ENCODE data around the gene TUBB6.
A peak's percentile ranks its signal among the peaks of the same experiment; 100 is the strongest.

The TUBB6 gene

DNA sequence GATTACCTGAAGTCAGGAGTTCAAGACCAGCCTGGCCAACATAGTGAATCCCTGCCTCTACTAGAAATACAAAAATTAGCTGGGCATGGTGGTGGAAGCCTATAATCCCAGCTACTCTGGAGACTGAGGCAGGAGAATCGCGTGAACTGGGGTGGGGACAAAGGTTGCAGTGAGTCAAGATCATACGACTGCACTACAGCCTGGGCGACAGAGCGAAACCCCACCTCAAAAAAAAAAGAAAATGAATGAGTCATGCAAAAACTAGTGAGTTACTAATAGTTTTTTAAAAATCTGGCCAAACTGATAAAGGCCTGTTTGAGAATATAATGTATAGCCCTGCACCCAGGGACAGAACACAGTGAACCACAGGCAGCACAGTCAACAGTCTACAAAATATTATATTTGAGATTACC, 51.5 kb downstream of the TUBB6 start:
- no peak overlapping the region for H3K4me3 ChIP-seq (replicated peaks; ENCODE audit: low read depth, low read length)
- DNase-seq (ENCODE audit: low read depth) = peak; percentile 40
- TF ChIP-seq, protein P1, sequence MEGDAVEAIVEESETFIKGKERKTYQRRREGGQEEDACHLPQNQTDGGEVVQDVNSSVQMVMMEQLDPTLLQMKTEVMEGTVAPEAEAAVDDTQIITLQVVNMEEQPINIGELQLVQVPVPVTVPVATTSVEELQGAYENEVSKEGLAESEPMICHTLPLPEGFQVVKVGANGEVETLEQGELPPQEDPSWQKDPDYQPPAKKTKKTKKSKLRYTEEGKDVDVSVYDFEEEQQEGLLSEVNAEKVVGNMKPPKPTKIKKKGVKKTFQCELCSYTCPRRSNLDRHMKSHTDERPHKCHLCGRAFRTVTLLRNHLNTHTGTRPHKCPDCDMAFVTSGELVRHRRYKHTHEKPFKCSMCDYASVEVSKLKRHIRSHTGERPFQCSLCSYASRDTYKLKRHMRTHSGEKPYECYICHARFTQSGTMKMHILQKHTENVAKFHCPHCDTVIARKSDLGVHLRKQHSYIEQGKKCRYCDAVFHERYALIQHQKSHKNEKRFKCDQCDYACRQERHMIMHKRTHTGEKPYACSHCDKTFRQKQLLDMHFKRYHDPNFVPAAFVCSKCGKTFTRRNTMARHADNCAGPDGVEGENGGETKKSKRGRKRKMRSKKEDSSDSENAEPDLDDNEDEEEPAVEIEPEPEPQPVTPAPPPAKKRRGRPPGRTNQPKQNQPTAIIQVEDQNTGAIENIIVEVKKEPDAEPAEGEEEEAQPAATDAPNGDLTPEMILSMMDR (IDR thresholded peaks at IDR 0.05; ENCODE audit: low read length, missing control alignments) = no peak

DNA sequence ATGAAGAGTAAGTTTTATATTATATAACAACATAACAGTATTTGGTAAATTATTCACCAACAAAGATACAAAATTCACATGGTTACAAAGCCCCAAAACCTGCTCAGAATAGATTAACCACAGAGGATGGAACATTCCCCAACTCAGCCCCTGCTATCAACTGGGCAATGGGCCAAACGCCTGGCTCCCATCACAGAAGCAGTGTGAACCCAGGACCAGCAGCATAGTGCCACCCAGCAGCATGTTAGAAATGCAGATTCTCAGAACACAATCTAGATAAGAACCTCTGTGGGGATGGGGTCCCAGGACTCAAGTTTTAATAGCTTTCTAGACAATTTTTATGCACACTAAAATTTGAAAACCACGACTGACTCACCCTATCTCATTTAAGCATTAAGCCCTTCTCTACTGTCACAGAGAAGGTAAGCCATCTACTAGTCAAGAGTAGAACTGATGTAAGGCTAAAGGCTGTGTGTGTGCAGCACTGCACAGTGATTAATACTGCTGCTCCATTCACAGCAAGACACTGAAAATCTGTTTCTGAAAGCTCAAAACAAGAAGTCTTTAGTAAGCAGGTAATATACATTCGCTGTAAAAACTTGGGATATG, 53.8 kb downstream of the TUBB6 start:
- H3K4me3 ChIP-seq (replicated peaks; ENCODE audit: low read depth, low read length) = no peak overlapping the region
- DNase-seq (ENCODE audit: low read depth) = no peak

DNA sequence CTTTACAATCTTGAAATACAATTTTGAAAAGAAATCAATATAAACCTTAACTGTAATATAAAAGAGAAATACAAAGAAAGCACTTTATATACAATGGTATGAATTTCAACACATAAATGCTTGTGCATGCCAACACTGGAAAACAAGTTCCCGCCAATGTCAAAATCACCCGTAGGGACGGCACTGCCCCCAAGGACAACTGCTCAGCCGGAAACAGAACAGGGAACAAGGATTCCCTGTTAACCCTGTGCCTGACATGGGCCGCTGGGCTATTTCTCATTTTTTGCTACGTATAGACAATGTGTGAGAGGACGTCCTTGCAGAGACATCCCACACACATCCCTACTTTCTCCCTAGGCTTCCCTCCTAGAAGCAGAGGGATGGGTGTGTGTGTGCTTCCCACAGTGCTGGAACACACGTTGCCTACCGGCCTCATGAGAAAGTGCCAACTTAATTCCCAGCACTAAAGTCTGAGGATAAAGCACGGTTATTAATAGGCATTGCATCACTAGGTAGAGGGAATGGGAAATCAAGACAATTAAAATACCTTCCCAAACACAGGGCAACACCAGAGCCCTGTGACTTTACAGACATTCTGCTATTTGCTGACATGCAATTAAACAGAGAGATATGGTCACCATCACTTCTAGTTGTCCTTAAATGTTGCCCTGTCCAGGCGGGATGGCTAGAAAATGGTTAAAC, 54.6 kb downstream of the TUBB6 start:
- H3K4me3 ChIP-seq (replicated peaks; ENCODE audit: low read depth, low read length) = no peak overlapping the region
- DNase-seq (ENCODE audit: low read depth) = no peak
- TF ChIP-seq, protein P1 (IDR thresholded peaks at IDR 0.05; ENCODE audit: low read length, missing control alignments) = no peak

More for the DNA sequence above, 53.8 kb downstream of the TUBB6 start:
- TF ChIP-seq, protein P1 (IDR thresholded peaks at IDR 0.05; ENCODE audit: low read length, missing control alignments) = no peak

DNA sequence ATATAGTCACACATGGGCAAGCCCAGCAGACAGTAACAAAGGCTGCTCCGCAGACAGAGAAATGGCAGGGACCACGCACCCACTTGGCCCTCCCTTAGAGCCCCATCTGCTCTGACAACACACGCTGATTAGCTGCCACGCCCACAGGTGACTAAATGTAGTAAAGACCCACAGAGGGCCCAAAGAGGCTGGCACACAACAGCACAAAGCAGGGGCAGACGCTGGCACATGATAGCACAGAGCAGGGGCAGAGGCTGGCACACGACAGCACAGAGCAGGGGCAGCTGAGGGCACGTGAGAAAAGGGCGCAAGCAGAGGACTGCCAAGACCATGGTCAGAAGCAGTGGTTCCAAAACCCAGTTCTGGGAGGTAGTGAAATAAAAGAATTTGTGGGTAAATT, 58.3 kb downstream of the TUBB6 start:
- H3K4me3 ChIP-seq (replicated peaks; ENCODE audit: low read depth, low read length) = no peak overlapping the region
- DNase-seq (ENCODE audit: low read depth) = no peak
- TF ChIP-seq, protein P1 (IDR thresholded peaks at IDR 0.05; ENCODE audit: low read length, missing control alignments) = no peak

DNA sequence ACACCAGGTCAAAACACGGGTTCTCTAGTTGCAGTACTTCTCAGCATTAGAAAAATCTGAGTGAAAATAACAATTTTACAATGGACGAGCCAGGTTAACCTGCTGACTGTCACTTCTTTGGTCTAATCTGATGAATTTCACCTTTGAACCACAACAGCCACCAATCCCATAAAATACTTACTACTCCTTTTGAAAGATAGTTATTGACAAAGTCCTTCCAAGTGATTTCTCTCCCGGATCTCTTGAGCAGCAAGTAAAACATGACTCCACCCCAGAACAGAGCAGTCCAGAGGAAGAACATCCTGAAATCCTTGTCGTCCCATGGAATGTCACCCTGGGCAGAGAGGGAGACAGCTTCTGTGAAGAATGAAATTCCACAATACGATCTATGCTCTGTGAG, 58.7 kb downstream of the TUBB6 start:
- DNase-seq (ENCODE audit: low read depth) = no peak
- TF ChIP-seq, protein P1 (IDR thresholded peaks at IDR 0.05; ENCODE audit: low read length, missing control alignments) = no peak
- H3K4me3 ChIP-seq (replicated peaks; ENCODE audit: low read depth, low read length) = no peak overlapping the region

DNA sequence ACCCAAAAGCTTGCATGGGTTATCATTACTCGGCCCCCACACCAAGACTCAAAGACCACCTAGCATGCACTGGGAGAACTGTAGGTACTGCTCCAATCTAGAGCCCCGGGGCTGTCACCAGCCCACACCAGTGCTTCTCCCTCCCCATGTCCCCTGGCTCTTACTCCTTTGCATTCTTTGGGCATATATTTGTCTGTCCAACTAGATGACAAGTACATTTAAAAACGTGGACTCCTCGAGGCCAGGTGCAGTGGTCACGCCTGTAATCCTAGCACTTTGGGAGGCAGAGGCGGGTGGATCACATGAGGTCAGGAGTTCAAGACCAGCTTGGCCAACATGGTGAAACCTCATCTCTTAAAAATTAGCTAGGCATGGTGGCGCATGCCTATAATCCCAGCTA, 61.2 kb downstream of the TUBB6 start:
- DNase-seq (ENCODE audit: low read depth) = no peak
- H3K4me3 ChIP-seq (replicated peaks; ENCODE audit: low read depth, low read length) = no peak overlapping the region
- TF ChIP-seq, protein P1 (IDR thresholded peaks at IDR 0.05; ENCODE audit: low read length, missing control alignments) = no peak

DNA sequence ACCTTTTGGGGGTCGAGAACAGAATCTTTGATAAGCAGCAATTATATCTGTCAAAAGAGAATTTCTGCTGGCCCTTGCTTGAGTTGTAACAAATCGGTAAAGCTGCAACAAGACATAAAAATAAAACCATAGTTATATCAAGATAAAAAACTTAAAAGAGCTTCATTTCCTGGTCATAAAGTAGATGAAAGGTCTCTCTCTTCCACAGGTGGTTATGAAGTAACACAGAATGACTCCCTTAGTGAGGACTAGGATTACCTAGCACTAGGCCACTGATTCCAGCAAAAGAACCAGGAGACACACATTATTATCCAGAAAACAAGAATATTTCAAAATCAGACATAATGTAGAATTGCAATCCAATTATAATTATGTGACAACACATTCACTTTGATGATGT, 63.5 kb downstream of the TUBB6 start:
- no peak overlapping the region for H3K4me3 ChIP-seq (replicated peaks; ENCODE audit: low read depth, low read length)
- DNase-seq (ENCODE audit: low read depth) = no peak
- TF ChIP-seq, protein P1 (IDR thresholded peaks at IDR 0.05; ENCODE audit: low read length, missing control alignments) = no peak
